HG03280 (cell line): Measurements from ENCODE around the gene LIMK2.
"Not testable (repeated sequence)": the region's sequence is repeated elsewhere in the genome, so short reads cannot be mapped to it uniquely, and the experiment has no call there.

ENCODE experiments used
- ATAC-seq: cut with Tn5 transposase; IDR thresholded peaks from one replicate; pipeline ENCODE4 v1.9.1; 2021; ENCODE audit warnings: mild to moderate bottlenecking, moderate library complexity; ENCODE audit not compliant: unreplicated experiment

LIMK2 gene

DNA sequence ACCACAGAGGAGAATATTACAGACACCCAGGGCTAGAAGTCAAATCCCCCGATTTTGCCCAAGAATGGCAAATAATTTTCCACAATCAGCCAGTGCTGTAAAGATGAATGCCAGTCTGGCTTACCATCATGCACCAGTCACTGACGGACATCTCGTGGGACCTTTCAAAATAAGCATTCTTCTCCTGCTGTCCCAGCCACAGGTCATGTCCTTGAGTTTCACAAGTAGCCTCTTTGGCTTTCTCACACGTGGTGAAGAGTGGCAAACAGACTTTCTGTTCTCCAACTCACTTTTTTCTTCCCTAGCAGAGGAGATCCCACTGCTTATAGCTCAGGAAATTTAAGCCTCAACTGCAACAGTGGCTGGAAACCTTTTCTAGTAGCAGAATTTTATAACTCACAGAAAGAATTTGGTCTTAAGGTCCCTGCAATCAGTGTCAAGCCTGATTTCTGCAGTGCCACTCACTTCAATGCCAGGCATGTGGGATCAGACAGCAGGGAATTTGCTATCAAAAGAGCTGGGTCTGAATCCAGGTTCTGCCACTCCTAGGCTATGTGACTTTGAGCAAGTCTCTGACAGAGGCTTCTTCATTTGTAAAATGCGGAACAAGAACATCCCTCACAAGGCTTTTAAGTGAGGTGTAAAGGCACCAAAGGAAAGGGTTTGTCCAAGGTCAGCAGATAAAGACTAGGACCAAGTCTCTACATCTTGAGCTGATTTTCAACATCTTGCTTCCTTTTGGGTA, 76.6 kb downstream of the LIMK2 start:
- no peak for ATAC-seq

- no peak for ATAC-seq
These were observed 77.2 kb downstream of the LIMK2 start for GRCh38 chr22:31289344-31289743.

DNA sequence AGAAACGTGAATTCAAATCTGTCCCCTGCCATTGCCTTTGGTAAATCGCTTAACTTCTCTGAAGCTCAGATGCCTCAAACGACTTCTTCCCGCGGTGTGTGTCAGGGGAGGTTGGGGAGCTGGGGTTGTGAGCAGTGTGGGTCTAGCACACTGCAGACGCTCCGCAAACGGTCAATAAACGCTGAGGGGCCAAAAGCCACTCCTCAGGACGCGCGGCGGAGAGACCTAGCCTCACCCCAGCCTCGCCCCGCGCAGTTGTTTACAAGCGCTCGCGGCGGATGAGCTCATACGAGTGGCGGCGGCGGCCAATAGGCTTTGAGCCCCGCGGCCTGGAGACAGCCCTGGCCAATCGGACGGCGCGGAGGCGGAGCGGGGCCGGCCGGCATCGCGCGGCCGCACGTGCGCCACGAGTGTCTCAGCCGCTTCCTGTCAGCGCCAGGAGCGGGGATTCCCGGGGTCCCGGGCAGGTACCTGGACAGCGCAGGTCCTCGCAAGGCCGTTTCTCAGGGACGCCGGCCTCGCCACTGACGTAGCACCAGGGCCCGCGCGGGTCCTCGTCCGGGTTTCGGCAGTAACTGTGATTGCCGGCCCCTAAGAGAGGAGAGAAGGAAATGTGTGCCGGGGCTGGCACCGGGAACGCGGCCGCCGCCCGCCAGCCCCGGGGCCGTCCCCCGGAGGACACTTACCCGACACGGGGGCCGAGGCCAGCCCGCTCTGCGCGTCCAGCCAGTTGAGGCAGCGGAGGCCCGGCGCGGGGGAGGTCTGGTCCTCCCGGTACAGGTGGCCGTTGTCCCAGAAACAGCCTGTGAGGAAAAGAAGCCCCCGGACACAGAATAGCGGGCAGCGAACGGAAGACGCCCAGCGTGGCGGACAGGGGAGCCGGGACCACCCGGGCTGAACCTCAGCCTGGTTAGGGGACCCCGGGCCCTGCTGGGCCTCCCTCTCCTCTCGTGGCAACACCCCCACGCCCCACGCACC, 78.7 kb downstream of the LIMK2 start:
- ATAC-seq: peak; percentile 93

DNA sequence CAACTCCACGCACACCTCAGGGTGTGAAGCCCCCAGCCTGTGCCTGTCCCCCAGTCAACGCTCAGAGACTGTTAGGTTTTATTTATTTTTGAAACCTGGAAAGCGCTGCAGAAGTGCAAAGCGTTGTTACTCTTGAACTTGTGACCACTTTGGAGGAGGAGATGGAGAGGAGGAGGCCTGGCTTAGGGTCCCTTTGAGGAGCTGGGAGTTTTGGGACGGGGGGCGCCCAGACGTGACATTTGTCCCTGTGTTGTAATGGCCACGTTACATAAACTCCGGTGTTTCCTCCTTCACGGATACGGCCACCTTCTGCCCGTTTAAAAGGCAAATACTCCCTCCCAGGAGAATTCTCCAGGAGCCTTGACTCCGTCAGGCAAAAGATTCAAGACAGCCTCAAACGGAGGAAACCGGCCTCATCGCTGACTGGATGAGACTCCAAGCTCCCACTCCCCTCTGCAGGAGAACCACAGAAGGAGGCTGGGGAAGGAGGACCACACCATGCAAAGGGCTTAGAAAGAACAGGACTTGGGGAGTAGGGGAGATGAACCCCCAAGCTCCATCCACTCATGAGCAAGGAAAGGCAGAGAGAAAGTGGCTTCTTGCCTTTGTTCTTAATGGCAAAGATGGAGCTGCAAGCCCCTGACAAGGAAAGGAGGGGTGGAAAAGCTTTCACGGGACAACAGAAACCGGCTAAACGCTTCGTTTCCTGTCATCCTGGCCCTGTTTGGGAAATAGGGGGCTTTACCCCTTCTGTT, 79.6 kb downstream of the LIMK2 start:
- no peak for ATAC-seq

DNA sequence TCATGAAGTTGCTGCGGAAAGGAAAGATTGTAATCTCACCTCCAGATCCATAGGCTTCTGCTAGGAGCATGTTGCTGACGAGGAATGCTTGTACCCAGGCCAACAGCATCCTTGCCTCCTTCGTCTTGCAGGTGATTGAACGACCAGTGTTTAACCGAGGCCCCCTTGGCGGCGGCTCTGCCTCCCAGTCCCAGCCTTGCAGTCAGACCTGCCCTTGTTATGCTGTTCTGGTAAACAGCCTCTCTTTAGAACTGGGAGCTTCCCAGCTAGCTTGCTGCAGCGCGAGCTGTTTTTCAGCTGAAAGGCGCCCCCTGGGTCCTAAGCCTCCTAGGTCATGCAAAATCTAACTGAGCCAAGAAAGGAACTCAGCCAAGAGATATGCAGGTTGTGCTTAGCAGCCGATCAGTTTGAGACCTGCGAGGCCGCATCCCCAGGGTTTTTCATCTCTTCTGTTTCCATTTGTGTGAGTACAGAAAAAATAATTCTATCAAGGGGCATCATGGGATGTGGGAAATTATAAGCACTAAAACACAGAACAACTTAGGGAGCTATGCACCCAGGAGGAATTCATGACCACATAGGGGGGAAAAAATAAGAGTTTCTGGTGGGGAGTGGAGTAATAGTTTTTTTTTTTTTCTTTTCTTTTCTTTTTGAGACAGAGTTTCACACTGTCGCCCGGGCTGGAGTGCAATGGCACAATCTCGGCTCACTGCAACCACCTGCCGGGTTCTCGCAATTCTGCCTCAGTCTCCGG, 80.3 kb downstream of the LIMK2 start, which contains the start of gene PIK3IP1:
Gene PIK3IP1 (minus strand): TSS at position 253 of the 754 bp plus-strand sequence. CDS start 144 bp downstream, at position 109.
- ATAC-seq: no peak

DNA sequence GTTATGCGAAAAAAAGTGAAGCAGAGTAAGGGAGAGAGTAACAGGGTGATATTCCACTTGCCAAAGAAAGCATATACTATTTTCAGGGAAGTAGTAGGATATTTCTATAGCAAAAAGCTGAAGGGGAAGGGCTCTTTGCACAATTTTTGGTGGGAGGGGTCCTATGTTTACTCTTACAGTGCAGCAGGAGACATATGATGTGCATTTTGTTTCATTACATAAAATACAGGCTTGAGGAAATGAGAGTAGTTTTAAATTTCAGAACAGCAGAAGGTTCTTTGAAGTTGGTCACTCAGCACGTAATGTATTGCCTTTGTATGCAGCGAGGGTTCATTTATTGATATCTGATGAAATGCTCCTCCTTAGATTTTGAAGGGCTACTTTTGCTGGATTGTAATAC, 83.3 kb downstream of the LIMK2 start:
- ATAC-seq: no peak

- no peak for ATAC-seq
These were observed 83.9 kb downstream of the LIMK2 start for GRCh38 chr22:31295831-31296657.

- no peak for ATAC-seq
These were observed 88.8 kb downstream of the LIMK2 start for GRCh38 chr22:31300896-31301295.

- ATAC-seq: no peak
These were observed 89.9 kb downstream of the LIMK2 start for GRCh38 chr22:31302006-31302405.

DNA sequence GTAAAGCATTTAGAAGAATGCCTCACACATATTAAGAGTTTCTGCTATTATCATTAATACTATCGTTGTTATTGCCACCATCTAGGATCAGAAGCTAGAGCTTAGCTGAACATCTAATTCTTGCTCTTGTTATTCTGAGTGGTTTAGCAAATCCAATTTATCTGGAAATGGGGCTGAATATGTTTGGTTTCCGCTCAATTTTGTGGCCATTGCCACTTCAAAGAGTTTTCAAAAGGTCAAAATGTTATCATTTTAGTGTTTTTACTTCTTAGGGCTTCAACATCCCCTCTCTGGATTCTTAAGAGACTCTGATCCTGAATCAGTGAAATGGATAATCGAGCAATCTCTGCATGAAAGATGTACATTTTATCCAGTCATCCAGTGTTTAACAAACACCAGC, 90.4 kb downstream of the LIMK2 start:
- no peak for ATAC-seq

- ATAC-seq: no peak
These were observed 93.1 kb downstream of the LIMK2 start for GRCh38 chr22:31305194-31305593.

GRCh38 chr22:31308181-31308580, 96.1 kb downstream of the LIMK2 start:
- no peak for ATAC-seq

DNA sequence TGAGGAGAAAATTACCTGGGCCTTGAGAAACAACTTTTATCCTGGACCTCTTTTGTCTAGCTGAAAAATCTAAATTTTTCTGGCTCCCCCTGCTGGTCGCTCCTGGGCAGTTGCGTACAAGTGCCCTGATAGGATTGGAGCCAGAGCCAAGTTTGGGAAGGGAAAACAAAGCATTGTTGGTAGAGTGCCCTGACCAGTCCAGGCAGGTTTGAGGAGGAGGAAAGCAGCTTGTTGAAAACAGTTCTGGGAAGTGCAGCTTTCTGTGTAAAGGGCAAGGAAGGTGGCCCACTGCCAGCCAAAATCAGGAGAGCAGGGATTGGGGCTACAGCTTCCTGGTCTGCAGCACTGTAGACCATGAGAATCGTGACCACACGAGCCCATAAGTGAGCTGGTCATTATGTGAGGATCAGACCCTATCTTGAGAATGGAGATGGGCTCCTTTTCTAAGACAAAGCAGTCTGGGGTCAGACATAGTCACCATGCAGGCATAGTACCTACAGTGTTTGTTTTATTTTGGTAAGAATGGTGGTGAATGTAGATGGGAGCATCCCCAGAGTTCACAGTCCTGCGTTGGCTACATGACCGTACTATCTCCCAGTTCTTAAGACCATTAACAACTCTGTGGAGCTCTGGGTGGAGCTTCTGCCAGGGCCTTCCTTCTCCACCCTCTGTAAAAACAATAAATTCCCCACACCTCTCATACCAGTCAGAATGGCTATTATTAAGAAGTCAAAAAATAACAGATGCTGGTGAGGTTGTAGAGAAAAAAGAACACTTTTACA, 101.5 kb downstream of the LIMK2 start:
- ATAC-seq: no peak

DNA sequence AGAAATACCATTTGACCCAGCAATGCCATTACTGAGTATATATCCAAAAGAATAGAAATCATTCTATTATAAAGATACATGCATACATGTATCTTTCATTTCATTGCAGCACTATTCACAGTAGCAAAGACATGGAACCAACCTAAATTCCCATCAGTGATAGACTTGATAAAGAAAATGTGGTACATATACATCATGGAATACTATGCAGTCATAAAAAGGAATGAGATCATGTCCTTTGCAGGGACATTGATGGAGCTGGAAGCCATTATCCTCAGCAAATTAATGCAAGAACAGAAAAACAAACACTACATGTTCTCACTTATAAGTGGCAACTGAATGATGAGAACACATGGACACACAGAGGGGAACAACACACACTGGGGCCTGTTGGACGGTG, 102.1 kb downstream of the LIMK2 start:
- not testable (repeated sequence) for ATAC-seq

GRCh38 chr22:31321421-31321820, 109.3 kb downstream of the LIMK2 start:
- ATAC-seq: no peak

DNA sequence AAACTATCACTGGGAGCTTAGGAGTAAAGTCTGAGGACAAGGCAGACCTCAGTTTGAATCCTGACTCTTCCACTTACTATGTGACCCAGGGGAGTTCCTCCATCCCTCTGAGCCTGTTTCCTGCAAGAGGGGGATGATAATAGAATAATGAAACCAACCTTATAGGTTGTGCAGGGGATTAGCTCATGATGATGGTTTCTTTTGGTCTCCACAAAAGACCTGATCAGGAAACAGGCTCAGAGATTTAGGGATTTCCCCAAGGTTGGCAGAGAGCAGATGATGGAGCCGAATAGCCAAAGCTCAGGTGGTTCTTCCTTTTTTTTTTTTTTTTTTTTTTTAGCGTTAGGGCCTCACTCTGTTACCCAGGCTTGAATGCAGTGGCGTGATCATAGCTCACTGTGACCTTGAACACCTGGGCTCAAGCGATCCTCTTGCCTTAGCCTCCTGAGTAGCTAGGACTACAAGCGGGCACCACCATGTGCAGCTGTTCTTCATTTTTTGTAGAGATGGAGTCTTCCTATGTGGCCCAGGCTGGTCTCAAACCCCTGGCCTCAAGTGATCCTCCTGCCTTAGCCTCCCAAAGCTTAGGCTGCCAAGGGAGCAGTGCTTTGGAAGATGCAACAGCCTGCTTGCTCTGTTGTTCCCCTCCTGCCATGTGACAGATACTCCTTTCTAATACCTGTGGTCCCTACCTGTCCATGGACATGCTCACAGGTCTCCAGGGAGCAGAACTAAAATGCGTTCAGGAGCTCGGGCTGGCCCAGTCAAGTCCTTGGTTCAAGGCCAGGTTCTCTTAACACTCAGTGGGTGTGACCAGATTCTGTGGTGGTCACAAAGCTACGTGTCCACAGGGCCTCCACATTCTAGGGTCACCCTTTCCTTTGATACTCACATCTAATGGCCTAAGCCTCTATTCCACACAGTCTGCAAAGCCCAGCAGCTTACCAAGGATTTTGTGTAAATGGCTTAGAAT, 111.8 kb downstream of the LIMK2 start:
- no peak for ATAC-seq

DNA sequence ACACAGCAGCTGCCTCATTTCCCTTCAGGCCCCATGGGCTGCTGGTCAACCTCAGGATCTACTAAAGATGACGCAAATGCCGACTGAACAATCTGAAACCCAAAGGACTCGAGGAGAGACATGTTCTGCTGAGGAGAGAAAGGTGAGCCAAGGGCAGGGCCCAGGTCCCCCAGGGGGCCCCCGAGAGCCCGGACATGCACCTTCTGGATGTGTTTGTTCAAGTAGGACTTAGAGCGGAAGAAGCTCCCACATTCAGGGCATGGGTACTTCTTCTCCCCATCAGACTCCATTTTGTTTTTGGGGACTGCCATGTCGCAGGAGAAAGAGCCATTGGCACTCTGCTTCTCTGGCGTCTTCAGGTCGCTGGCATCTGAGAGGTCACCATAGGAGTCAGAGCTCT, 114.8 kb downstream of the LIMK2 start:
- ATAC-seq: no peak
